Measurements from ENCODE around the gene SMYD2.

Gene SMYD2

GRCh38 chr1:214280386-214281020, 456 bp upstream of the SMYD2 start:
- peaks cover 7% of the 10 kb centered on the region for H3K27me3 Mint-ChIP-seq
- no peaks in the 10 kb centered on the region for H3K9me3 Mint-ChIP-seq
- peak overlapping the region; percentile 86 for H3K27ac Mint-ChIP-seq

GRCh38 chr1:214281720-214282629, 1.0 kb downstream of the SMYD2 start:
- H3K4me1 Mint-ChIP-seq, result peaks cover 47% of the 10 kb centered on the region
- peak overlapping the region; percentile 87 for H3K27ac Mint-ChIP-seq
- no peak for DNase-seq
- CTCF ChIA-PET, result interaction anchor here (1.1 kb wide), 1 partner anchor 50 kb away, joined by 4 read pairs; no protein-coding TSS in a partner anchor
- peak overlapping the region; percentile 93 for H3K4me3 Mint-ChIP-seq
- peaks cover 12% of the 10 kb centered on the region for H3K36me3 Mint-ChIP-seq
- peaks cover 5% of the 10 kb centered on the region for H3K27me3 Mint-ChIP-seq
- no peaks in the 10 kb centered on the region for H3K9me3 Mint-ChIP-seq

More at GRCh38 chr1:214280386-214281020, 456 bp upstream of the SMYD2 start:
- CTCF ChIA-PET, result interaction anchor here (0.9 to 2.1 kb wide), 3 partner anchors 47 to 52 kb away, joined by 4 to 7 read pairs (median 4); no protein-coding TSS in a partner anchor
- no peak for DNase-seq
- Mint-ChIP-seq H3K4me3 (peak overlapping the region; percentile 70), H3K4me1 (peaks cover 41% of the 10 kb centered on the region), H3K36me3 (peaks cover 8% of the 10 kb centered on the region)

GRCh38 chr1:214282630-214283242, 1.8 kb downstream of the SMYD2 start:
- peaks cover 48% of the 10 kb centered on the region for H3K4me1 Mint-ChIP-seq
- H3K4me3 Mint-ChIP-seq, result peak overlapping the region; percentile 93
- CTCF ChIA-PET, result interaction anchor here (1.1 kb wide), 1 partner anchor 49 kb away, joined by 4 read pairs; no protein-coding TSS in a partner anchor
- H3K36me3 Mint-ChIP-seq, result peaks cover 13% of the 10 kb centered on the region
- peaks cover 3% of the 10 kb centered on the region for H3K27me3 Mint-ChIP-seq
- H3K9me3 Mint-ChIP-seq, result no peaks in the 10 kb centered on the region
- DNase-seq, result peak; percentile 21
- no peak overlapping the region for H3K27ac Mint-ChIP-seq

DNA sequence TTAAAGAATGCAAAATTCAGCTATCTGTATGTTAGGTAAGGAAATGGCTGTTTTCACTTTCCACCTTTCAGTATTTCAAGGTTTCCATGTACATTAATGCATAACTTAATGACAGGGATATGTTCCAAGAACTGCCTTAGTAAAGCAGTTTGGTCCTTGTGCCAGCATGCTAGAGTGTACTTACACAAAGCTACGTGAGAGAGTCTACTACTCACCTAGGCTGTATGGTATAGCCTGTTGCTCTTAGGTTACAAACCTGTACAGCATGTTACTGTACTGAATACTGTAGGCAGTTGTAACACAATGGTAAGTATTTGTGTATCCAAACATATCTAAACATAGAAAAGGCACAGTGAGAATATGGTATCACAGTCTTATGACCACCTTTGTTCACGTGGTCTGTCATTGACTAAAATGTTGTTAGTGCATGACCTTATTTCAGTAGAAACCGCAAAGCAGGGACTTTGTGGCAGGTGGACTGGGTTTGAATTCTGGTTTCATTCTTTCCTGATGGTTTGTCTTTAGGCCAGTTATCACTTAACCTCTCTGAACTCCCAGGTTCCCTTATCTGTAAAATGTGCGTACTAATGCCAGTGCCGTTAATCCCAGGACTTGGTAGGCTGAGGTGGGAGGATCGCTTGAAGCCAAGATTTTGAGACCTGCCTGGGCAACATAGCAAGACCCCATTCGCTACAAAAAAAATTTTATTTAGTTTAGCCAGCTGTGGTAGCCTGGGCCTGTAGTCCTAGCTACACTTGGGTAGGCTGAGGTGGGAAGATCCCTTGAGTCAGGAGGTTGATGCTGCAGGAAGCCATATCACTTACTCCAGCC, 4.9 kb downstream of the SMYD2 start:
- DNase-seq, result no peak
- CTCF ChIA-PET, result interaction anchor here (0.9 to 1.1 kb wide), 4 partner anchors 14 to 47 kb away, joined by 3 to 4 read pairs (median 4); no protein-coding TSS in a partner anchor
- H3K27me3 Mint-ChIP-seq, result no peaks in the 10 kb centered on the region
- H3K4me3 Mint-ChIP-seq, result no peak overlapping the region
- no peaks in the 10 kb centered on the region for H3K9me3 Mint-ChIP-seq
- peaks cover 37% of the 10 kb centered on the region for H3K36me3 Mint-ChIP-seq
- no peak overlapping the region for H3K27ac Mint-ChIP-seq
- peaks cover 41% of the 10 kb centered on the region for H3K4me1 Mint-ChIP-seq

DNA sequence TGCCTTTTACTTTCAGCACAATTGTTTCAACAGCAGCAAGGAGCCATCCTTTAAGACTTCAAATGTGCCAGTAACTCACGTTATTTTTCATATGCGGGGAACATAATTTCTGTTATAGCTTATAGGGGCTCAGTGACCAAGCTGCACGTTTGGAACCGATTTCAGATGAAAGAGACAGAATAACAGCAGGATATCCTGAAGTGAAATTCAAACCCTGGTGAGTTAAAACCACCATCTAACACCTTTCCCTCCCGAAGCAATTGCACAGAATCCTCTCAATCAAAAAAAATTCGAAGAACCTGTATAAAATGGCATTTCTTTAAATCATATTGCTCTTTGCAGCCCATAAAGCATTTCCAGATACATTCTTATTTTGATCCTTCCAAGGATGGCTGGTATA, 6.9 kb downstream of the SMYD2 start:
- Mint-ChIP-seq H3K27me3 (no peaks in the 10 kb centered on the region), H3K27ac (no peak overlapping the region), H3K4me3 (no peak overlapping the region), H3K9me3 (no peaks in the 10 kb centered on the region), H3K4me1 (peaks cover 28% of the 10 kb centered on the region), H3K36me3 (peaks cover 42% of the 10 kb centered on the region)
- DNase-seq, result no peak
- CTCF ChIA-PET, result no interaction called here

- Mint-ChIP-seq H3K9me3 (no peaks in the 10 kb centered on the region), H3K27me3 (no peaks in the 10 kb centered on the region), H3K36me3 (peaks cover 40% of the 10 kb centered on the region), H3K4me3 (no peak overlapping the region), H3K27ac (no peak overlapping the region), H3K4me1 (peaks cover 19% of the 10 kb centered on the region)
- no peak for DNase-seq
- CTCF ChIA-PET, result interaction anchor here (1.0 to 2.1 kb wide), 2 partner anchors 28 to 29 kb away, joined by 3 to 6 read pairs; no protein-coding TSS in a partner anchor
Measured at GRCh38 chr1:214289574-214290272, 8.8 kb downstream of the SMYD2 start.

DNA sequence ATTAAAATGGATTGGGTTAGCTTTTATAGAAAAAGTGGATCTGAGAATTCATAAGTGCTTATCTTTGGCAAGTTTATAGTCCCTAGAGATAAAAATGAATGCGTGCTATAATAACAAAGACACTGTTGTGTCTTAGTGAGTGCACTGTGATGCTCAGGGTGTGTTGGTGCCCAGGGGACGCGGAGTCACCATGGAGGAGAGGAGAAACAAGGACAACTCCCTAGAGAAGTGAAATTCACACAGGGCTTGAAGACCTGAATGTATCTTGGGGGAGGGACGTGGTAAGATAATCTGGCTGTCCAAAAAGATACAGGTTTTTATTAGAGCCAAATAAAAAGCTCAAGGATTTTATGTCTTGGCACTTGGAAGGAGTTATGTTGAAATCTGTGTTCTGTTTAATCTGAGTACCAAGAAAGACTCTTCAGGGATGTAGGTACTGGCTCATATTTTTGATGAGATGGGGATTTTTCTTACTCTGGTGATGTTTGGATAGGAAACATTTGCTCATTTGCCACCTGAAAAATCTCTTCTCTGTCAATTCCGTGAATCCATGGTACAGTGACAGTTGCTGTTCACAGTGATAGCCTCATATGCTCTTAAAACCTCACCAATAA, 9.6 kb downstream of the SMYD2 start:
- no peak for DNase-seq
- H3K9me3 Mint-ChIP-seq, result no peaks in the 10 kb centered on the region
- peaks cover 14% of the 10 kb centered on the region for H3K4me1 Mint-ChIP-seq
- no peaks in the 10 kb centered on the region for H3K27me3 Mint-ChIP-seq
- CTCF ChIA-PET, result interaction anchor here (2.1 kb wide), 1 partner anchor 29 kb away, joined by 6 read pairs; no protein-coding TSS in a partner anchor
- H3K36me3 Mint-ChIP-seq, result peaks cover 35% of the 10 kb centered on the region
- H3K4me3 Mint-ChIP-seq, result no peak overlapping the region
- no peak overlapping the region for H3K27ac Mint-ChIP-seq

GRCh38 chr1:214292322-214292721, 11.4 kb downstream of the SMYD2 start:
- H3K4me1 Mint-ChIP-seq, result peaks cover 8% of the 10 kb centered on the region
- H3K27ac Mint-ChIP-seq, result no peak overlapping the region
- no peaks in the 10 kb centered on the region for H3K27me3 Mint-ChIP-seq
- no peak for DNase-seq
- H3K4me3 Mint-ChIP-seq, result no peak overlapping the region
- peaks cover 32% of the 10 kb centered on the region for H3K36me3 Mint-ChIP-seq
- H3K9me3 Mint-ChIP-seq, result no peaks in the 10 kb centered on the region
- CTCF ChIA-PET, result no interaction called here

DNA sequence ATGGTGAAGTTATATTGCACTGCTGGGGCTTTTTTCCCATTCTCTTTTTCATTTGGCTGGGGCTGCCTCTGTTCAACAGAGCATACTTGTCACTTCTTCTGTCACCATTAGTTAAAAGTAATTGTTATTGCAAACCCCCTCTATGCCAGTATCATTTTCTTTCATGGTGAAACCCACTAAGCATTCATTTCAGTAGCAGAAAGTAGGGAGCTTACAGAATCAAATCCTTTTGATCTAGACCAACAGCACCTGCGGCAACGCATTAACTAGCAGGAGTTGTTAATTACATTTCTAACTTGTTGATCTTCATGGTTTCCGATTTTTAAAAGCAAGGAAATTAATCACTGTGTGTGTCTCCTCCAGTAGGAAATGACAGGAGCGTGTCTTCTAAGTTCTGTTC, 15.0 kb downstream of the SMYD2 start:
- CTCF ChIA-PET, result no interaction called here

GRCh38 chr1:214296860-214297745, 16.1 kb downstream of the SMYD2 start:
- Mint-ChIP-seq H3K9me3 (no peaks in the 10 kb centered on the region), H3K27me3 (no peaks in the 10 kb centered on the region), H3K27ac (no peak overlapping the region), H3K4me3 (no peak overlapping the region), H3K36me3 (peaks cover 5% of the 10 kb centered on the region), H3K4me1 (no peaks in the 10 kb centered on the region)
- CTCF ChIA-PET, result interaction anchor here (1.5 kb wide), 1 partner anchor 35 kb away, joined by 3 read pairs; no protein-coding TSS in a partner anchor
- no peak for DNase-seq

More for the DNA sequence above, 15.0 kb downstream of the SMYD2 start:
- H3K9me3 Mint-ChIP-seq, result no peaks in the 10 kb centered on the region
- peaks cover 11% of the 10 kb centered on the region for H3K36me3 Mint-ChIP-seq
- no peak overlapping the region for H3K27ac Mint-ChIP-seq
- no peak for DNase-seq
- H3K4me3 Mint-ChIP-seq, result no peak overlapping the region
- H3K27me3 Mint-ChIP-seq, result no peaks in the 10 kb centered on the region
- no peaks in the 10 kb centered on the region for H3K4me1 Mint-ChIP-seq

DNA sequence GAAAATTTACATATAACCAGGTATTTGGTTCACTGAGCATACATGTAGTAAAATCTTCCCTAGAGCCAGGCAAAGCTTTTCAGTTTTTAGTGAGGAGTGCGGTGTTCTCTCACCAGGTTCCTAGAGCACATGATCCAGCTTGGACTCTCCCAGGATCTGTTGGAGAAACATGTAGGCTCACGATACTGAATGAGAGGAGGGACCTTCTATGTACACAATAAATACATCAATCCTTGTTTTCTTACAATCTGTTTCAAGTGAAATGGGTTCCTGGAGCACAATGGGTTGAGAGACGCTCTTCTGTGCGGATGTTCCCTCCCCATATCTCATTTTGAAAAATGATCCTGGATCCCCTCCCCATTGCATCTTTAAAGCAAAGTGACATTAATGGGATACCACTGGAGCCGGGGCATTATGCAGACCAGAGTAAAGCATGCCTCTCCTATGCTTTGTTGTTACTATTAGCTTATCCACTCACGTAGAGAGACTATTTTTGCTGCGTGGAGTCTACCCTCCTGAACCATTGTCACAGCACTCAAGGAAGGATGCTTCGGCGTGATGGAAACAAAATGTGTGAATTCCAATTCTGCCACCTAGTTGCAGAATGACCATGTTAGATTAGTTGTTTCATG, 19.3 kb downstream of the SMYD2 start:
- no peak overlapping the region for H3K27ac Mint-ChIP-seq
- H3K4me3 Mint-ChIP-seq, result no peak overlapping the region
- no peaks in the 10 kb centered on the region for H3K27me3 Mint-ChIP-seq
- H3K4me1 Mint-ChIP-seq, result peaks cover 9% of the 10 kb centered on the region
- CTCF ChIA-PET, result interaction anchor here (1.0 to 1.2 kb wide), 2 partner anchors 32 to 39 kb away, joined by 3 read pairs; no protein-coding TSS in a partner anchor
- DNase-seq, result no peak
- H3K9me3 Mint-ChIP-seq, result no peaks in the 10 kb centered on the region
- H3K36me3 Mint-ChIP-seq, result peaks cover 5% of the 10 kb centered on the region

All from activated naive CD4-positive, alpha-beta T cell treated with anti-CD3 and anti-CD28 coated beads, Interleukin-2, amount 10 ng/mL, durations not matched to agents 7 days and 5 days (primary cell).